A549 (cell line): Measurements from ENCODE around the gene RAP2A.

ENCODE experiments used
- CTCF ChIP-seq: fragments of >200 bp; sonication (Bioruptor Twin); formaldehyde crosslinking; IDR thresholded peaks from 3 replicates; pipeline ENCODE4 v1.5.1; 2016
- EP300 ChIP-seq, 2 experiments: fragments of >200 bp; sonication (Bioruptor Twin); formaldehyde crosslinking; IDR thresholded peaks; 2 replicates in 1 of 2; 3 replicates in 1 of 2; pipeline ENCODE4 v1.6.1; 2016 to 2017
- POLR2A ChIP-seq: IDR thresholded peaks from 2 replicates; pipeline ENCODE4 v1.6.1; 2012; ENCODE audit warnings: mild to moderate bottlenecking, low read length
- POLR2AphosphoS2 ChIP-seq: conservative IDR thresholded peaks from 2 replicates; pipeline ENCODE4 v1.6.1; 2012; ENCODE audit warnings: low read length, improper control_type of control experiment, inconsistent platforms
- RCOR1 ChIP-seq: fragments of 150-350 bp; IDR thresholded peaks from 2 replicates; pipeline ENCODE4 v1.6.1; 2014; ENCODE audit warnings: antibody characterized with exemption, low read length, low read depth

DNA sequence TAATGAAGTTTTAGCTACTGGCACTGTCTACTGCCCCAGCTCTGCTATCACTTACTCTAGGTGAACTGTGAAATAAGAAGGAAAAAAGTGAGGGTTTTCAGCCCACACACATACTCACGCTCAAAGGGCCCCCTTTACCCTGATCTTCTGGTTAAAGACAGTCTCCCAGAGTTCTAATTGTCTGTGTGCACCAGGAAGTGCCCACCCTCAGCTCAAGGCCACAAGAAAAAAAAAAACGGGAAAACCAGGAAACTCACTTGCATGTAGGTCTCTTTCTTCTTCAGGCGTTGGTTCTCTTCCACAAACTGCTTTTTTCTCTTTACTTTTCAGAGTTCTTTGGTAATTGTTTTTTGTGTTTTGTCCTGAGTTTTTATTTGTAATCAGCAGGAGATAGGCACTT, 22.1 kb downstream of the RAP2A start:
- no peak for TF ChIP-seq POLR2AphosphoS2
- TF ChIP-seq RCOR1: no peak
- no peak for TF ChIP-seq POLR2A
- no peak for TF ChIP-seq CTCF
- no peak for TF ChIP-seq EP300 (IDR thresholded peaks at IDR 0.05)
